OCI-LY1 (cell line): ENCODE data around the gene ZMYND15.

ENCODE experiments used
- H2AFZ ChIP-seq: fragments of 200-600 bp; sonication (generic), shearing (Covaris generic); 2 replicates; pipeline ENCODE4 v1.6.0; 2014; ENCODE audit warnings: antibody characterized with exemption, mild to moderate bottlenecking, low read length
- H3F3A ChIP-seq: fragments of 200-600 bp; sonication (generic), shearing (Covaris generic); 2 replicates; pipeline ENCODE4 v1.6.0; 2014; ENCODE audit warnings: mild to moderate bottlenecking, antibody characterized with exemption, low read length, moderate library complexity; ENCODE audit not compliant: insufficient read depth
- H3K27ac ChIP-seq: fragments of 200-600 bp; sonication (generic); 2 replicates; pipeline ENCODE4 v1.5.1; 2014; ENCODE audit warnings: low read length, mixed run types, mild to moderate bottlenecking, low read depth; ENCODE audit not compliant: poor library complexity, severe bottlenecking
- H3K27me3 ChIP-seq: fragments of 200-600 bp; sonication (generic); 2 replicates; pipeline ENCODE4 v1.6.0; 2014; ENCODE audit warnings: antibody characterized with exemption, mild to moderate bottlenecking, low read length, moderate library complexity; ENCODE audit not compliant: insufficient read depth
- H3K36me3 ChIP-seq: fragments of 200-600 bp; sonication (generic); 2 replicates; pipeline ENCODE4 v1.6.1; 2014; ENCODE audit warnings: mild to moderate bottlenecking, antibody characterized with exemption, low read length, moderate library complexity, mixed read lengths; ENCODE audit not compliant: insufficient read depth
- H3K4me1 ChIP-seq: fragments of 200-600 bp; sonication (generic); 2 replicates; pipeline ENCODE4 v1.5.1; 2014; ENCODE audit warnings: mild to moderate bottlenecking, low read length, moderate library complexity; ENCODE audit not compliant: insufficient read depth, severe bottlenecking
- H3K4me2 ChIP-seq: fragments of 200-600 bp; sonication (generic), shearing (Covaris generic); 2 replicates; pipeline ENCODE4 v1.6.1; 2014; ENCODE audit warnings: low read length
- H3K4me3 ChIP-seq: fragments of 200-600 bp; sonication (generic); 2 replicates; pipeline ENCODE4 v1.5.1; 2014; ENCODE audit warnings: low read length, low read depth, mild to moderate bottlenecking, mixed read lengths; ENCODE audit not compliant: poor library complexity, severe bottlenecking
- H3K79me2 ChIP-seq: fragments of 200-600 bp; shearing (Covaris generic); 2 replicates; pipeline ENCODE4 v1.6.1; 2016; ENCODE audit warnings: mixed run types, low read length, mixed read lengths; ENCODE audit not compliant: insufficient read depth
- H3K9ac ChIP-seq: fragments of 200-600 bp; sonication (generic), shearing (Covaris generic); 2 replicates; pipeline ENCODE4 v1.6.1; 2014; ENCODE audit warnings: mild to moderate bottlenecking, low read length, mixed read lengths
- H3K9me2 ChIP-seq: fragments of 200-600 bp; sonication (generic), shearing (Covaris generic); 2 replicates; pipeline ENCODE4 v1.6.1; 2014; ENCODE audit warnings: low read depth, mild to moderate bottlenecking, low read length, mixed read lengths
- H3K9me3 ChIP-seq: fragments of 200-600 bp; shearing (Covaris generic); 2 replicates; pipeline ENCODE4 v1.6.1; 2014; ENCODE audit warnings: low read length, mixed read lengths
- H4K20me1 ChIP-seq: fragments of 200-600 bp; sonication (generic), shearing (Covaris generic); 2 replicates; pipeline ENCODE4 v1.6.0; 2016; ENCODE audit warnings: mild to moderate bottlenecking, low read length; ENCODE audit not compliant: insufficient read depth
- EZH2 ChIP-seq: fragments of 200-600 bp; sonication (generic), shearing (Covaris generic); IDR thresholded peaks from 2 replicates; pipeline ENCODE4 v1.8.0; 2017; ENCODE audit warnings: borderline replicate concordance, mixed run types, mild to moderate bottlenecking, antibody characterized with exemption, low read length, moderate library complexity, mixed read lengths
- TF ChIP-seq, protein P1 (sequence below): fragments of 200-600 bp; sonication (generic), shearing (Covaris generic); IDR thresholded peaks from 2 replicates; pipeline ENCODE4 v1.5.1; 2017; ENCODE audit warnings: mild to moderate bottlenecking, antibody characterized with exemption, low read length, moderate library complexity, mixed read lengths

ZMYND15 gene

GRCh38 chr17:4743216-4743615, 3.6 kb downstream of the ZMYND15 start:
- Histone ChIP-seq H2AFZ (no peak overlapping the region), H3K27me3 (peaks cover 9% of the 10 kb centered on the region), H3K4me1 (peaks cover 21% of the 10 kb centered on the region), H3K4me2 (no peak overlapping the region), H3K9me3 (no peaks in the 10 kb centered on the region), H3K9ac (no peak overlapping the region), H3K9me2 (no peaks in the 10 kb centered on the region), H4K20me1 (no peaks in the 10 kb centered on the region), H3F3A (no peaks in the 10 kb centered on the region), H3K27ac (no peak overlapping the region), H3K36me3 (no peaks in the 10 kb centered on the region), H3K79me2 (no peaks in the 10 kb centered on the region), H3K4me3 (no peak overlapping the region)
- no peak for TF ChIP-seq EZH2
- TF ChIP-seq, protein P1, sequence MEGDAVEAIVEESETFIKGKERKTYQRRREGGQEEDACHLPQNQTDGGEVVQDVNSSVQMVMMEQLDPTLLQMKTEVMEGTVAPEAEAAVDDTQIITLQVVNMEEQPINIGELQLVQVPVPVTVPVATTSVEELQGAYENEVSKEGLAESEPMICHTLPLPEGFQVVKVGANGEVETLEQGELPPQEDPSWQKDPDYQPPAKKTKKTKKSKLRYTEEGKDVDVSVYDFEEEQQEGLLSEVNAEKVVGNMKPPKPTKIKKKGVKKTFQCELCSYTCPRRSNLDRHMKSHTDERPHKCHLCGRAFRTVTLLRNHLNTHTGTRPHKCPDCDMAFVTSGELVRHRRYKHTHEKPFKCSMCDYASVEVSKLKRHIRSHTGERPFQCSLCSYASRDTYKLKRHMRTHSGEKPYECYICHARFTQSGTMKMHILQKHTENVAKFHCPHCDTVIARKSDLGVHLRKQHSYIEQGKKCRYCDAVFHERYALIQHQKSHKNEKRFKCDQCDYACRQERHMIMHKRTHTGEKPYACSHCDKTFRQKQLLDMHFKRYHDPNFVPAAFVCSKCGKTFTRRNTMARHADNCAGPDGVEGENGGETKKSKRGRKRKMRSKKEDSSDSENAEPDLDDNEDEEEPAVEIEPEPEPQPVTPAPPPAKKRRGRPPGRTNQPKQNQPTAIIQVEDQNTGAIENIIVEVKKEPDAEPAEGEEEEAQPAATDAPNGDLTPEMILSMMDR: no peak

DNA sequence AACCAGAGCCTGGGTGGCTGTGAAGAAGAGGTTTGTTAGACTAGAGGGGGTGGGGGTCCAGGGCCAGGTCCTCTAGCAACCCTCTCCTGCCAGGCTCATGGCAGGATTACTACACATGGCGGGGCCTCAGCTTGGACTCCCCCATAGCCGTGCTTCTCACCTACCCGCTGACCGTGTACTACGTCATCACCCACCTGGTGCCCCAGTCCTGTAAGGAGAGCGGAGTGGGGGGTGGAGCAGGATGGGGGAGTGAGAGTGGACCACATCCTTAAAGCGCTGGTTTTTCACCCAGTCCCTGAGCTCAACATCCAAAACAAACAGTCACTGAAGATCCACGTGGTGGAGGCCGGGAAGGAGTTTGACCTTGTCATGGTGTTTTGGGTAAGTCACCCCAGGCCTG, 4.3 kb downstream of the ZMYND15 start:
- Histone ChIP-seq H3K79me2 (no peaks in the 10 kb centered on the region), H3F3A (no peaks in the 10 kb centered on the region), H4K20me1 (no peaks in the 10 kb centered on the region), H3K4me2 (no peak overlapping the region), H3K9me2 (no peaks in the 10 kb centered on the region), H3K9me3 (no peaks in the 10 kb centered on the region), H3K27ac (no peak overlapping the region), H3K36me3 (no peaks in the 10 kb centered on the region), H3K4me3 (no peak overlapping the region), H3K27me3 (peaks cover 6% of the 10 kb centered on the region), H2AFZ (no peak overlapping the region), H3K4me1 (peaks cover 18% of the 10 kb centered on the region), H3K9ac (no peak overlapping the region)
- no peak for TF ChIP-seq EZH2
- TF ChIP-seq, protein P1: no peak

- Histone ChIP-seq H3K36me3 (no peaks in the 10 kb centered on the region), H3K9ac (no peak overlapping the region), H3F3A (no peaks in the 10 kb centered on the region), H3K27me3 (no peaks in the 10 kb centered on the region; the same call in 1 of the 2 replicates), H3K9me3 (no peaks in the 10 kb centered on the region), H3K79me2 (no peaks in the 10 kb centered on the region), H3K4me3 (no peak overlapping the region), H3K4me1 (peaks cover 12% of the 10 kb centered on the region), H2AFZ (no peak overlapping the region), H3K9me2 (no peaks in the 10 kb centered on the region), H4K20me1 (no peaks in the 10 kb centered on the region), H3K27ac (no peak overlapping the region), H3K4me2 (no peak overlapping the region)
- TF ChIP-seq EZH2: no peak
- TF ChIP-seq, protein P1: no peak
Observed at GRCh38 chr17:4744999-4745969, 5.7 kb downstream of the ZMYND15 start.
